ENCODE data around the gene OSBPL8.

Gene OSBPL8

GRCh38 chr12:76555231-76555767 is 4.3 kb downstream of the OSBPL8 start:
- DNase-seq (ENCODE audit: low spot score): no peak

- no peak for DNase-seq (ENCODE audit: low spot score)
Measured at GRCh38 chr12:76554405-76555230, 5.0 kb downstream of the OSBPL8 start.

GRCh38 chr12:76552343-76552938 is 7.1 kb downstream of the OSBPL8 start:
- DNase-seq (ENCODE audit: low spot score): no peak

- DNase-seq (ENCODE audit: low spot score): no peak
Measured at GRCh38 chr12:76551482-76551888, 8.1 kb downstream of the OSBPL8 start.

GRCh38 chr12:76549131-76549530 is 10.4 kb downstream of the OSBPL8 start:
- DNase-seq (ENCODE audit: low spot score): no peak

- DNase-seq (ENCODE audit: low spot score): no peak
Measured at GRCh38 chr12:76548222-76548837, 11.2 kb downstream of the OSBPL8 start.

GRCh38 chr12:76547526-76547925 is 12.0 kb downstream of the OSBPL8 start:
- DNase-seq (ENCODE audit: low spot score): no peak

- DNase-seq (ENCODE audit: low spot score): no peak
Measured at GRCh38 chr12:76546889-76547288, 12.7 kb downstream of the OSBPL8 start.

GRCh38 chr12:76545486-76545885 is 14.1 kb downstream of the OSBPL8 start:
- DNase-seq (ENCODE audit: low spot score): no peak

GRCh38 chr12:76544601-76545261 is 14.8 kb downstream of the OSBPL8 start:
- no peak for DNase-seq (ENCODE audit: low spot score)

- no peak for DNase-seq (ENCODE audit: low spot score)
Measured at GRCh38 chr12:76543813-76544347, 15.7 kb downstream of the OSBPL8 start.

GRCh38 chr12:76542908-76543307 is 16.7 kb downstream of the OSBPL8 start:
- no peak for DNase-seq (ENCODE audit: low spot score)

GRCh38 chr12:76539727-76540126 is 19.8 kb downstream of the OSBPL8 start:
- no peak for DNase-seq (ENCODE audit: low spot score)

- no peak for DNase-seq (ENCODE audit: low spot score)
Measured at GRCh38 chr12:76537923-76538322, 21.6 kb downstream of the OSBPL8 start.

GRCh38 chr12:76536546-76536945 is 23.0 kb downstream of the OSBPL8 start:
- no peak for DNase-seq (ENCODE audit: low spot score)

- no peak for DNase-seq (ENCODE audit: low spot score)
Measured at GRCh38 chr12:76535170-76535569, 24.4 kb downstream of the OSBPL8 start.

- DNase-seq (ENCODE audit: low spot score): no peak
Measured at GRCh38 chr12:76533331-76533730, 26.2 kb downstream of the OSBPL8 start.

- no peak for DNase-seq (ENCODE audit: low spot score)
Measured at GRCh38 chr12:76532520-76532919, 27.1 kb downstream of the OSBPL8 start.

- no peak for DNase-seq (ENCODE audit: low spot score)
Measured at GRCh38 chr12:76531056-76531455, 28.5 kb downstream of the OSBPL8 start.

GRCh38 chr12:76530516-76530915 is 29.1 kb downstream of the OSBPL8 start:
- DNase-seq (ENCODE audit: low spot score): no peak

GRCh38 chr12:76529226-76529918 is 30.2 kb downstream of the OSBPL8 start:
- no peak for DNase-seq (ENCODE audit: low spot score)

- DNase-seq (ENCODE audit: low spot score): no peak
Measured at GRCh38 chr12:76523408-76523807, 36.2 kb downstream of the OSBPL8 start.
